ENCODE results near the gene ADAMTS4. TPM values are rescaled to one million over a fixed set of nuclear protein-coding genes. Genes with fewer than 3 reads are reported as not detected.

ADAMTS4 gene
- total RNA-seq, 1 donor from 2014 or later, result 2.8 TPM

DNA sequence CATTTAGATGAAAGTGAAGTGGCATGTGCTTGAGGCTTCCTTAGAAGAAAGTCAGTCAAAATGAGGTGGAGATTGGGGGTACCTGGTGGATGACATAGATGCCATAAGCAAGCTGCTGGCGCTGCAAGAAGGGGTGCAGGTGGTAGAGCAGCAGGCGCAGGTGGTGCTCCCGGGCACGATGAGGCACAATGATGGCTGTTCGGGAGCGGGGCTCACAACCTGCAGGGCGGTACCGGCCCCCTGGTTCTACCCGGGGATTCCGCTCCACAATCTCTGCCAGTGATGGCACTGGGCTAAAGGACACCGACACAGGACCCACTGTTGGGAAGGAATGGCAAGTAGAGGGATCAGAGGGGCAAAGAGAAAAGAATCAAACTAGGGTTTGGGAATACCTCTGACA lies 23.9 kb downstream of the ADAMTS4 start:
- Mint-ChIP-seq H3K27me3 (ENCODE audit: low read depth) (no peaks in the 10 kb centered on the region), H3K4me3 (ENCODE audit: unreplicated experiment) (no peak overlapping the region), H3K9me3 (ENCODE audit: low read depth) (no peaks in the 10 kb centered on the region), H3K36me3 (ENCODE audit: low read depth) (peaks cover 19% of the 10 kb centered on the region), H3K27ac (ENCODE audit: unreplicated experiment) (no peak overlapping the region), H3K4me1 (ENCODE audit: low read depth) (peaks cover 43% of the 10 kb centered on the region)
- DNase-seq (ENCODE audit: low spot score), result no peak
- TF ChIP-seq, protein P1, sequence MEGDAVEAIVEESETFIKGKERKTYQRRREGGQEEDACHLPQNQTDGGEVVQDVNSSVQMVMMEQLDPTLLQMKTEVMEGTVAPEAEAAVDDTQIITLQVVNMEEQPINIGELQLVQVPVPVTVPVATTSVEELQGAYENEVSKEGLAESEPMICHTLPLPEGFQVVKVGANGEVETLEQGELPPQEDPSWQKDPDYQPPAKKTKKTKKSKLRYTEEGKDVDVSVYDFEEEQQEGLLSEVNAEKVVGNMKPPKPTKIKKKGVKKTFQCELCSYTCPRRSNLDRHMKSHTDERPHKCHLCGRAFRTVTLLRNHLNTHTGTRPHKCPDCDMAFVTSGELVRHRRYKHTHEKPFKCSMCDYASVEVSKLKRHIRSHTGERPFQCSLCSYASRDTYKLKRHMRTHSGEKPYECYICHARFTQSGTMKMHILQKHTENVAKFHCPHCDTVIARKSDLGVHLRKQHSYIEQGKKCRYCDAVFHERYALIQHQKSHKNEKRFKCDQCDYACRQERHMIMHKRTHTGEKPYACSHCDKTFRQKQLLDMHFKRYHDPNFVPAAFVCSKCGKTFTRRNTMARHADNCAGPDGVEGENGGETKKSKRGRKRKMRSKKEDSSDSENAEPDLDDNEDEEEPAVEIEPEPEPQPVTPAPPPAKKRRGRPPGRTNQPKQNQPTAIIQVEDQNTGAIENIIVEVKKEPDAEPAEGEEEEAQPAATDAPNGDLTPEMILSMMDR (IDR thresholded peaks at IDR 0.05), result no peak

DNA sequence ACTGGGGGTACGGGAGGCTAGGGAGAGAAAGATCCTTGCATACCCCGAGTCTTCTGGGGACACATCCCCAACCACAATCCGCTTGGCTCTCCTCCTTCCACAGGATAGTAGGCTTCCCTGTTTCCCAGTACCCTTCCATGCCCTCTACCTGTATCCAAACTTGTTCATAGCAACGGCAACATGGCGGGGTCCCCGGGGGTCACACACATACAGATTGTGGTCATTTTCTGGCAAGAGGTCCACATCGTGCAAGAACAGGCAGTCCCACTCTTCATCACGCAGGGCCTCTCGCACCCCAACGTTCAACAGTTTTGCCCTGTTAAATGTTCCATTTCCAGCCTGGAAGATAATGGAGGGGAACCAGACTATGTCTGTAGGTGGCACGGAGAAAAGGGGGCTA lies 25.1 kb downstream of the ADAMTS4 start:
- no peaks in the 10 kb centered on the region for H3K9me3 Mint-ChIP-seq (ENCODE audit: low read depth)
- H3K4me1 Mint-ChIP-seq (ENCODE audit: low read depth), result peaks cover 43% of the 10 kb centered on the region
- peak; percentile 49 for DNase-seq (ENCODE audit: low spot score)
- H3K36me3 Mint-ChIP-seq (ENCODE audit: low read depth), result peaks cover 22% of the 10 kb centered on the region
- TF ChIP-seq, protein P1 (IDR thresholded peaks at IDR 0.05), result no peak
- H3K27ac Mint-ChIP-seq (ENCODE audit: unreplicated experiment), result peak overlapping the region; percentile 88
- no peak overlapping the region for H3K4me3 Mint-ChIP-seq (ENCODE audit: unreplicated experiment)
- H3K27me3 Mint-ChIP-seq (ENCODE audit: low read depth), result no peaks in the 10 kb centered on the region

DNA sequence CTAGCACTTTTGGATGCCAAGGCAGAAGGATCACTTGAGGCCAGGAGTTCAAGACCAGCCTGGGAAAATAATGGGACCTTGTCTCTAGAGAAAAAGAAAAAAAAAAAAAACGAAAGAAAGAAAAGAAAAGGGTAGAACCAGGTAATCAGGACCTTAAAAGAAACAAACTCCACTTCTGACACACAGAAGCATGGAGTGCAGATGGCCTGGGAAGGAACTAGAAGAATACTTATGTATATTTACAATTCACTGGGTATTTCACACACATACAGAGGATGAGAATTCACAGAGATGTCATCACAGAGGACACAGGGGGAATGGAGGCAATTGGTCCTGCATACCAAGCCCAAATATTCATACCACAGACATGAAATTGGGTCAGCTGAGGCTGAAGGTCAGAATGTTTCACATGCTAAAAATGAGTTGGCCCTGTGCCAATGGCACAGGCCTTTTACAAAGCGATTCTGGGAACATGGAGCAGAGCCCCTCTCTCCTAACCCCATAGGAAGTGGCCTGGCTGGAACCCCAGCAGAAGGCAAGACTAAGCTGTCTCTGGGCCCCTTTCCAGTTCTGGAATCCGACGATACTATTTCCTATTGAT lies 26.0 kb downstream of the ADAMTS4 start:
- DNase-seq (ENCODE audit: low spot score), result peak; percentile 10
- Mint-ChIP-seq H3K27me3 (ENCODE audit: low read depth) (no peaks in the 10 kb centered on the region), H3K4me3 (ENCODE audit: unreplicated experiment) (no peak overlapping the region), H3K4me1 (ENCODE audit: low read depth) (peaks cover 47% of the 10 kb centered on the region), H3K27ac (ENCODE audit: unreplicated experiment) (peak overlapping the region; percentile 88), H3K9me3 (ENCODE audit: low read depth) (no peaks in the 10 kb centered on the region), H3K36me3 (ENCODE audit: low read depth) (peaks cover 22% of the 10 kb centered on the region)
- TF ChIP-seq, protein P1 (IDR thresholded peaks at IDR 0.05), result no peak

DNA sequence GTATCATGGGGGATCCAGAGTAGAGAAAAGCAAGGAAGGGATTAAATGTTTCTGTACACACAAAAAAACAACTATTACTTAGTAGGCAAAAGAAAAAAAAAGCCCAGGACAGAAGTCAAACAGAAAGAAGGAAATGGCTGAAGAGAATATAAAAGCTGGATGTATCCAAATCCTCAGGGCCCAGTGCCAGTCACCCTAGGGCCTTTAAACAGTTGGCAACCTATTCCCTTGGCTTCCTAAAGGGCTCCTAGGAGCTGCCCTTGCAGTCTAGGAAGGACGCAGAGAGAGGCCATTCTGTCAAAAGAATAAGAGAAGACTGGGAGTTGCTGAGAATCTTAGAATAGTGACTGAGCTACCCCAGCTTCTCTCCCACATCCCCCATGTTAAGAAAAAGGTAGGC lies 26.5 kb downstream of the ADAMTS4 start:
- Mint-ChIP-seq H3K4me3 (ENCODE audit: unreplicated experiment) (no peak overlapping the region), H3K27ac (ENCODE audit: unreplicated experiment) (peak overlapping the region; percentile 88), H3K27me3 (ENCODE audit: low read depth) (no peaks in the 10 kb centered on the region), H3K4me1 (ENCODE audit: low read depth) (peaks cover 46% of the 10 kb centered on the region), H3K9me3 (ENCODE audit: low read depth) (no peaks in the 10 kb centered on the region), H3K36me3 (ENCODE audit: low read depth) (peaks cover 22% of the 10 kb centered on the region)
- peak; percentile 3 for DNase-seq (ENCODE audit: low spot score)
- TF ChIP-seq, protein P1 (IDR thresholded peaks at IDR 0.05), result no peak

DNA sequence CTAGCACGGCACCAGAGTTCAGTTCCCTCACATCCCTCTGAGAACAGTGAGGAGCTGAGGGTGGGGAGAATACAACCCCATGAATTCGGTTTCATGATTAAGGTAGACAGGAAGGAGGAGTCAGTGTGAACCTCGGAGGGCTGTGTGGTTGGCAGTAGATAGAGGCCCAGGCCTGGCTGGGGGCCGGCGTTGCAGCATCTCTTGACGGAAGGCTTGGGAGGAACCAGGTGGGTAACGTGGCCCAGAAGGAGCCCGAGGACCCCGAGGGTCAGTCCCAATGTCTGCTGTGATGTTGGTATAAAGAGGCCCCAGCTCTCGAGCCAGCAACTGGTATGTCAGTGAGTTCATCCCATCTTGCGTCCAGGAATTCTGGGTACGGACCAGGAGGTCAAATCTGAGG lies 27.2 kb downstream of the ADAMTS4 start:
- Mint-ChIP-seq H3K9me3 (ENCODE audit: low read depth) (no peaks in the 10 kb centered on the region), H3K27me3 (ENCODE audit: low read depth) (no peaks in the 10 kb centered on the region), H3K36me3 (ENCODE audit: low read depth) (peaks cover 22% of the 10 kb centered on the region), H3K27ac (ENCODE audit: unreplicated experiment) (no peak overlapping the region), H3K4me1 (ENCODE audit: low read depth) (peaks cover 48% of the 10 kb centered on the region), H3K4me3 (ENCODE audit: unreplicated experiment) (no peak overlapping the region)
- DNase-seq (ENCODE audit: low spot score), result peak; percentile 77
- TF ChIP-seq, protein P1 (IDR thresholded peaks at IDR 0.05), result no peak
